ENCODE results near the gene EID3.

DNA sequence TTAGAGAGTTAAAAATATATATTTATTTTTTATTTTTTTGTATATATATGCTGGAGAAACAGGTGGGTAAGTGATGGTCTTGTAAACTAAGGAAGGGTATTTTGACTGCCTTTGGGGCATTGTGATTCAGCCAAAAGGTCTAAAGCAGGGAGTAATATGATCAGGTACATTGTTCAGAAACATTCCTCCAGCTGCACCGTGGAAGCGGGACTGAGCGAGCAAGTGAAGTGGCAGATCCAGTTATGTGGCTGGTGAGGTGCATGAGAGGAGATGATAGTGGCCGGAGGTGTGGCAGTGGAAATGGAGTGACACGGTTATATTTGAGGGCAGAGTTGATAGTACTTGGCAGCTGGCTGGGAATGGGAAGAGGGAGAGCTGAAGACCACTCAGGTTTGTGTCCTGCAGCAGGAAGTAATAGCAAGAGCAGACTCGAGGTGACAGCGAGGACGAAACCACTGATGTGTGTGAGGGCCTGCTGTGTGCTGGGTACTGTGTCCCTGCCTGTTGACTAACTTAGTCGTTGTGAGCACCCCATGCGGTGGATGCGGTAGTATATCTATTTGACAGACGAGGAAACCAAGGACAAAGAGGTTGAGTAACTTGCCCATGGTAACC lies 39.2 kb downstream of the EID3 start:
- no peak for TF ChIP-seq TCF12 (IDR thresholded peaks at IDR 0.05; ENCODE audit: low read depth)
- TF ChIP-seq CREB1 (IDR thresholded peaks at IDR 0.05; ENCODE audit: low read depth): no peak
- no peak for TF ChIP-seq NFIC (IDR thresholded peaks at IDR 0.05)

Data from Ishikawa (cell line).